GM12872 (cell line): Measurements from ENCODE around the gene PTPA.

ENCODE experiments used
- CTCF ChIP-seq: IDR thresholded peaks from 3 replicates; pipeline ENCODE4 v1.5.1; 2011; ENCODE audit warnings: low read depth, mild to moderate bottlenecking, low read length, moderate library complexity; ENCODE audit not compliant: insufficient read depth

PTPA gene

DNA sequence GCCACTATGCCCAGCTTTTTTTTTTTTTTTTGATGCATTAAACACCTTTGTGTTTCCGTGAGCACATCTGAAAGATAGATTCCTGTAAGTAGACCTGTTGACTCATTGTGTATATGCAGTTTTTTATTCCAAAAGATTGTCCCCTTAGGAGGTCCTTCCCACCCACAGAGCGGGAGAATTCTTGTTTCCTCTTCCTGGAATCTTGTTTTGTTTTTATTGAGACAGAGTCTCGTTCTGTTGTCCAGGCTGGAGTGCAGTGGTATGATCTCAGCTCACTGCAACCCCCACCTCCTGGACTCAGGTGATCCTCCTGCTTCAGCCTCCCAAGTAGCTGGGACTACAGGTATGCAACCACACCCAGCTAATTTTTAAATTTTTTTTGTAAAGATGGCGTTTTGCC is 7.6 kb downstream of the PTPA start:
- no peak for TF ChIP-seq CTCF

DNA sequence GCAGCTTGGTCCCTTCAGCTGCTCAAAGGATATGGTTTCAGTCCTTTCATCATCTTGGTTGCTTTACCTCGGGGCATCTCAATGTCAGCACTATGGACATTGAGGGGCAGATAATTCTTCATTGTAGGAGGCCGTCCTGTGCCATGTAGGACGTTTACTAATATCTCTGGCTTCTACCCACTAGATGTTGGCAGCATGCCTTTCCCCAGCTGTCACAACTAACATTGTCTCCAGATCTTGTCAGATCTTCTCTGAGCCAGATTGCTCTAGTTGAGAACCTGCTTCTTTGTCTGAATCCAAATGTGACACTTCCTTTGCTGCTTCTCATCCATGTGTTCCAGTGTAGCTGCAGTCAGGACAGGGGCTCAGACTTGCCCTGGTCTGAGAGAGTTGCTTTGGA is 10.3 kb downstream of the PTPA start:
- TF ChIP-seq CTCF: no peak

DNA sequence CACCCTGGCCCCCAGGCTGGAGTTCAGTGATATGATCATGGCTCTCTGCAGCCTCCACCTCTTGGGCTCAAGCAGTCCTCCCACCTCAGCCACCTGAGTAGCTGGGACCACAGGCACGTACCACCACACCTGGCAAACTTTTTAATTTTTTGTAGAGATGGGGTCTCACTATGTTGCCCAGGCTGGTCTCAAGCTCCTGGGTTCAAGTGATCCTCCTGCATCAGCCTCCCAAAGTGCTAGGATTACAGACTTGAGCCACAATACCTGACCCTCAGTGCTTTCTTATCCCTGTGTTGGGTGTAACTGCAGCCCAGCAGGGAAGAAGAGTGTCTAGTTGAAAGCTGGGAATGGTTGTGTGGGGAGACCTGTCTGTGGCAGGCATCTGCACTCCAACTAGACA is 10.9 kb downstream of the PTPA start:
- no peak for TF ChIP-seq CTCF

DNA sequence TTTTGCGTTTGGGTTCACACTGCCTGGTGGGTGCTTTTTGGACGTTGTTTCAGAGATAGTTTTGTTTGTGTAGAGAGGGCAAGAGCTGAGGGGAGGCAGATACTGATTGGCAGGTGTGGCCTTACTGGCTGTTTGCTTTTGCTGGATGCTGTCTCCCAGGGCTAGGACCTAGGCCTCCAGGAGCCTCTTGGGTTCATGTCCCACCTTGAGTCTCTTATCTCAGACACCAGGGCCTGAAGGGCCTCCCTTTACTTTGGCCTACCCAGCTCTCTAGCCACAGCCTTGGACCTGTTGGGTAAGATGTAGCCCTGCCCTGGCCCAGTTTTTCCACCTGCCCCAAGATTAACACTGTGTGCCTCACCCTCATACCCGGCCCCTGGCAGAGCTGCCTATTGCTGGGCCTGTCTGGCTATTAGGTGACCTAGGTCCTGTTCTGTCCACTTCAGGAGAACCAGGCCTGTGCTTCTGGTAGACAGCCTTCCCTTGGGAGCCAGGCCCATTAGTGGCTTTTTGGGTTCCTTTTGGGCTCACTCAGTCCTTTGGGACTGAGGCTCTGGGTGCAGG is 13.4 kb downstream of the PTPA start:
- no peak for TF ChIP-seq CTCF

GRCh38 chr9:129125478-129125877 is 14.3 kb downstream of the PTPA start:
- no peak for TF ChIP-seq CTCF

DNA sequence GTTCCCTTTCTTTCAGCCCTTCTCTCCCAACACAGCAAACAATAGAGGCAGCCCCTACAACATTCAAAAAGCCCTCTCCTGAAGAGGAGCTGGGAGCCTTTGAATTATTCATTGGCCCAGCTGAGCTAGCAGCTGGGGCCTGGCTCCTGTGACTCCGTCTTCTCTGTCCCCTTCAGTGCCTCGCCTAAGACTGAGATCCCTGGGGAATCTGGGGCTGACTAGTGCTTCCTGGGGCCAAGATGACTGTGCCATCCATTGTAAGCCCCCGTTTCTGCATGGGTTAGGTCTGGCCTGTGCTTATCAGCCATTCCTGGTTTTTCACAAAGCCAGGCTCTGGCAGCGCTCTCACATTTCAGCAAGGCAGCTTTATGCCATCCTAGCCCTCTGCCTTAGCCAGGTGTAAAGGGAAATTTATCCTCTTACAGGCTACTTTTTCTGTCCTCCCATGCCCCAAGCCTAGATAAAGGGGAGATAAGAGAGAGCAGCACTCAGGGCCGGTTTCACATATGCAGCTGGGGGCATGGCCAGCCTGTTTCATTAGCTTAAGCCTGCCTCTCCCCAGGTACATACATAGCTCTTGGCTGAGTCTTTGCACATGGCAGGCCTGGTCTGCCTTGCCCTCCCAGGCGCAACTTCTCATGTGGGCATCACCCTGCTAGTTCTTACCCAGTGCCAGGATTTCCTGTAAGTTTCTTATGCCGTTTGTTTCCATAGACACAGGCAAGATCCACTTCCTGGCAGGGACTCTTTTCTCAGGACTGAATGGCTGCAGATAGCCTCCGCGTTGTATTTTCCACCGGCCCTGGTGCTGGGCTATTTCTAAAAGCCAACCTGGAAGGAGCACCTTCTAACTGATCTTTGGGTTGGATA is 15.8 kb downstream of the PTPA start:
- no peak for TF ChIP-seq CTCF

DNA sequence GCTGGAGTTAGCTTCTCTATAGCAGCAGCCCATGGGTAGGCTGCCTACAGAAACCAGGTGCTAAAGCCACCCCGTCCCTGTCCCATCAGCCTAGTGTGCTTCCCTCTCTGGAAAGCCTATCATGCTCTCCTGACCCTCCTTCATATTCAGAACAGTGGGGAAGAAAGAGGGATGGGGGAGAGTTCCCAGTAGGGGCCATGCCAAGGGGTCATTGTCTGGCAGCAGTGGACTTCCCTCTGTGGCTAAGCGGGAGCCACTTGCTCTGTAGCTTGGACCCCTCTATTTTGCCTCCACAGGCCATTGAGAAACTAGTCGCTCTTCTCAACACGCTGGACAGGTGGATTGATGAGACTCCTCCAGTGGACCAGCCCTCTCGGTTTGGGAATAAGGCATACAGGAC is 17.5 kb downstream of the PTPA start:
- no peak for TF ChIP-seq CTCF
